Esophagus muscularis mucosa (tissue), 3 donors: ENCODE data around the gene ABHD5.

Source experiments
- POLR2A ChIP-seq: fragments of 450-650 bp; IDR thresholded peaks from one replicate; pipeline ENCODE4 v1.6.1; 2017; ENCODE audit warnings: antibody characterized with exemption, moderate library complexity, mild to moderate bottlenecking, low read depth
- TF ChIP-seq, protein P1 (sequence below), 3 experiments: fragments of 200-600 bp in 2 of 3; fragments of 450-650 bp in 1 of 3; sonication (generic) in 2 of 3; IDR thresholded peaks; one replicate each; pipeline ENCODE4 v1.5.1; 2017 to 2019; ENCODE audit warnings: antibody characterized with exemption in 3 of 3, mild to moderate bottlenecking in 2 of 3, moderate library complexity in 1 of 3

DNA sequence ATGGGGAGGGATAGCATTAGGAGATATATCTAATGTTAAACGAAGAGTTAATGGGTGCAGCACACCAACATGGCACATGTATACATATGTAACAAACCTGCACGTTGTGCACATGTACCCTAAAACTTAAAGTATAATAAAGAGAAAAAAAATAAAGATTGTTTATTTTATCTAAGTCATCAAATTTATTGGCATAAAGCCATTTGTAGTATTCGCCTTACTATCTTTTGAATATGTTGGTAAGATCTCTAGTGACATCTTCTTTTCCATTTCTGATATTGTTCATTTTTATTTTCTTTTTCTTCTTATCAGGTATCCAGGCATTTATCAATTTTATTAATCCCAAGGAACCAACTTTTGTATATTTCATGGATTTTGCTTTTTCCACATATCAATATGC, 5.8 kb upstream of the ABHD5 start:
- TF ChIP-seq, protein P1, sequence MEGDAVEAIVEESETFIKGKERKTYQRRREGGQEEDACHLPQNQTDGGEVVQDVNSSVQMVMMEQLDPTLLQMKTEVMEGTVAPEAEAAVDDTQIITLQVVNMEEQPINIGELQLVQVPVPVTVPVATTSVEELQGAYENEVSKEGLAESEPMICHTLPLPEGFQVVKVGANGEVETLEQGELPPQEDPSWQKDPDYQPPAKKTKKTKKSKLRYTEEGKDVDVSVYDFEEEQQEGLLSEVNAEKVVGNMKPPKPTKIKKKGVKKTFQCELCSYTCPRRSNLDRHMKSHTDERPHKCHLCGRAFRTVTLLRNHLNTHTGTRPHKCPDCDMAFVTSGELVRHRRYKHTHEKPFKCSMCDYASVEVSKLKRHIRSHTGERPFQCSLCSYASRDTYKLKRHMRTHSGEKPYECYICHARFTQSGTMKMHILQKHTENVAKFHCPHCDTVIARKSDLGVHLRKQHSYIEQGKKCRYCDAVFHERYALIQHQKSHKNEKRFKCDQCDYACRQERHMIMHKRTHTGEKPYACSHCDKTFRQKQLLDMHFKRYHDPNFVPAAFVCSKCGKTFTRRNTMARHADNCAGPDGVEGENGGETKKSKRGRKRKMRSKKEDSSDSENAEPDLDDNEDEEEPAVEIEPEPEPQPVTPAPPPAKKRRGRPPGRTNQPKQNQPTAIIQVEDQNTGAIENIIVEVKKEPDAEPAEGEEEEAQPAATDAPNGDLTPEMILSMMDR (IDR thresholded peaks at IDR 0.05) = no peak
- no peak for TF ChIP-seq POLR2A
